Small intestine (tissue), 7 donors: Measurements from ENCODE around the gene CD8B2. TPM values are rescaled to one million over a fixed set of nuclear protein-coding genes. Genes with fewer than 3 reads are reported as not detected.

ENCODE experiments used
- DNase-seq, 2 donors: peaks; one replicate each; pipeline versions ENCODE4 v3.0.0 to v3.0.0-alpha.2; 2013
- FAIRE-seq: peaks from 2 replicates; lab custom pipeline; 2012; peaks lifted over from hg19 to GRCh38; lab: Jason Lieb, UNC
- H3K27ac ChIP-seq, 3 donors: one replicate each; pipeline ENCODE4 v1.5.1; 2013; ENCODE audit warnings: low read length in 2 of 3, mild to moderate bottlenecking in 2 of 3, control low read depth in 1 of 3, inconsistent platforms in 1 of 3, low read depth in 1 of 3, moderate library complexity in 1 of 3
- H3K27me3 ChIP-seq, 3 donors: one replicate each; pipeline ENCODE4 v1.6.1; 2013; ENCODE audit warnings: low read length in 3 of 3, inconsistent platforms in 1 of 3; ENCODE audit not compliant: control insufficient read depth in 3 of 3, insufficient read depth in 3 of 3
- H3K36me3 ChIP-seq, 3 donors: one replicate each; pipeline ENCODE4 v1.6.1; 2013; ENCODE audit warnings: low read length in 3 of 3, inconsistent platforms in 1 of 3, low read depth in 1 of 3, mild to moderate bottlenecking in 1 of 3, moderate library complexity in 1 of 3; ENCODE audit not compliant: control insufficient read depth in 3 of 3, insufficient read depth in 2 of 3
- H3K4me1 ChIP-seq, 3 donors: one replicate each; pipeline ENCODE4 v1.6.1; 2013; ENCODE audit warnings: low read length in 2 of 3, inconsistent platforms in 1 of 3, low read depth in 1 of 3, mild to moderate bottlenecking in 1 of 3, moderate library complexity in 1 of 3; ENCODE audit not compliant: control insufficient read depth in 3 of 3, insufficient read depth in 2 of 3
- H3K4me3 ChIP-seq, 3 donors: one replicate each; pipeline ENCODE4 v1.5.1; 2013; ENCODE audit warnings: low read length in 3 of 3, control low read depth in 1 of 3, inconsistent platforms in 1 of 3, low read depth in 1 of 3, mild to moderate bottlenecking in 1 of 3, moderate library complexity in 1 of 3
- H3K9me3 ChIP-seq, 2 donors: one replicate each; pipeline ENCODE4 v1.6.1; 2013; ENCODE audit warnings: low read depth in 1 of 2, low read length in 1 of 2; ENCODE audit not compliant: control insufficient read depth in 2 of 2, insufficient read depth in 1 of 2
- WGBS, 3 donors: extraction: QIAGEN DNeasy Blood & Tissue Kit; methylation state at CpG; one replicate each; pipeline ENCODE4 v1.1.7; 2013; 5-methylcytosine and 5-hydroxymethylcytosine counted together
- polyA plus RNA-seq, 4 donors: library from polyadenylated mRNA; stranded (reverse) in 3 of 4; unstranded in 1 of 4; fragments of 200-250 nt in 3 of 4; fragments of 120-200 nt in 1 of 4; gene quantifications; one replicate each; pipeline versions ENCODE4 v1.2.1 to v1.2.3, GENCODE V29; 2013
- donor health status: healthy with polysubstance abuse.
- donor health status: control.
- donor health status: control.
- donor health status: Bipolar disorder and iron deficiency.
- donor health status: healthy.

The CD8B2 gene
- polyA plus RNA-seq, 4 donors: 0.45 to 1.9 TPM; not detected in 2

- no peak overlapping the region for H3K4me3 ChIP-seq
- H3K4me1 ChIP-seq: no peaks in the 10 kb centered on the region
- 91 to 93% (median 92%) methylated on average over 11 of the region's 11 CpGs for WGBS, 3 donors
- FAIRE-seq (no peak), DNase-seq (no peak)
- no peak overlapping the region for H3K27ac ChIP-seq
- no peaks in the 10 kb centered on the region for H3K36me3 ChIP-seq
- H3K27me3 ChIP-seq: no peaks in the 10 kb centered on the region
- no peaks in the 10 kb centered on the region for H3K9me3 ChIP-seq
These were observed 30.2 kb downstream of the CD8B2 start for GRCh38 chr2:106517329-106517728.

GRCh38 chr2:106519767-106520166 lies 32.6 kb downstream of the CD8B2 start:
- Histone ChIP-seq H3K36me3 (no peaks in the 10 kb centered on the region), H3K4me3 (no peak overlapping the region), H3K27me3 (no peaks in the 10 kb centered on the region), H3K4me1 (no peaks in the 10 kb centered on the region), H3K27ac (no peak overlapping the region), H3K9me3 (peaks cover 0 to 9% of the 10 kb centered on the region in 2 donors)
- FAIRE-seq (no peak), DNase-seq (no peak)
- WGBS, 3 donors: 76 to 79% (median 77%) methylated on average over 5 of the region's 5 CpGs

DNA sequence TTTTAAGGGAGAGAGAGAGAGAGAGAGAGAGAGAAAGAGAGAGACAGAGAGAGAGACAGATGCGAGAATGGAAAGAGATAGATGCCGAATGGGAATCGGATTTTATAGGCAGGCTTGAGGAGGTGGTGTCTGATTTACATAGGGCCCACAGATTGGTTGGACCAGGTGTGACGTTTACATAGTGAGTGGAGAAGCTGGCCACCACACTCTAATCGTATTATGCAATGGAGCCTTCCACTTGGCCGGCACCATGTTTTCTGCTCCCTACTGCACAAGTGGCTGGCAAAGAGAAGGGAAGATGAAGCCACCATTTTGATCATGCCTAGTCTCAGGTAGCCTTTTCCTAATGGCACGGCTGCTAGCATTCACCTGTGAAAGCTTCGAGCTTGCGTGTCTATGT lies 33.9 kb downstream of the CD8B2 start:
- Histone ChIP-seq H3K4me3 (no peak overlapping the region), H3K36me3 (no peaks in the 10 kb centered on the region), H3K27ac (no peak overlapping the region), H3K9me3 (peaks cover 0 to 9% of the 10 kb centered on the region in 2 donors), H3K27me3 (no peaks in the 10 kb centered on the region), H3K4me1 (no peaks in the 10 kb centered on the region)
- 83 to 87% (median 84%) methylated on average over 9 of the region's 9 CpGs for WGBS, 3 donors
- DNase-seq (no peak), FAIRE-seq (no peak)

- H3K27ac ChIP-seq: no peak overlapping the region
- no peak for FAIRE-seq
These were observed 37.0 kb downstream of the CD8B2 start for GRCh38 chr2:106523976-106524665.

GRCh38 chr2:106530866-106531265 lies 43.7 kb downstream of the CD8B2 start:
- 16 to 34% (median 32%) methylated on average over 2 of the region's 2 CpGs for WGBS, 3 donors
- FAIRE-seq: no peak
- H3K27ac ChIP-seq: no peak overlapping the region
- no peaks in the 10 kb centered on the region for H3K36me3 ChIP-seq
- H3K4me1 ChIP-seq: no peaks in the 10 kb centered on the region
- peaks cover 0 to 3% (median 2%) of the 10 kb centered on the region in 3 donors for H3K27me3 ChIP-seq
- no peak overlapping the region for H3K4me3 ChIP-seq
- no peaks in the 10 kb centered on the region for H3K9me3 ChIP-seq
- no peak for DNase-seq

More at GRCh38 chr2:106523976-106524665, 37.0 kb downstream of the CD8B2 start:
- 83 to 95% (median 92%) methylated on average over 6 of the region's 6 CpGs for WGBS, 3 donors
- H3K9me3 ChIP-seq: peaks cover 0 to 9% of the 10 kb centered on the region in 2 donors
- no peak overlapping the region for H3K4me3 ChIP-seq
- no peak for DNase-seq
- no peaks in the 10 kb centered on the region for H3K36me3 ChIP-seq
- H3K27me3 ChIP-seq: no peaks in the 10 kb centered on the region
- no peaks in the 10 kb centered on the region for H3K4me1 ChIP-seq

- FAIRE-seq (no peak), DNase-seq (no peak)
- H3K4me1 ChIP-seq: no peaks in the 10 kb centered on the region
- 86 to 92% (median 86%) methylated on average over 7 of the region's 7 CpGs for WGBS, 3 donors
- no peaks in the 10 kb centered on the region for H3K36me3 ChIP-seq
- H3K9me3 ChIP-seq: no peaks in the 10 kb centered on the region
- no peak overlapping the region for H3K27ac ChIP-seq
- H3K27me3 ChIP-seq: peaks cover 0 to 3% (median 2%) of the 10 kb centered on the region in 3 donors
- no peak overlapping the region for H3K4me3 ChIP-seq
These were observed 44.6 kb downstream of the CD8B2 start for GRCh38 chr2:106531676-106532214.

DNA sequence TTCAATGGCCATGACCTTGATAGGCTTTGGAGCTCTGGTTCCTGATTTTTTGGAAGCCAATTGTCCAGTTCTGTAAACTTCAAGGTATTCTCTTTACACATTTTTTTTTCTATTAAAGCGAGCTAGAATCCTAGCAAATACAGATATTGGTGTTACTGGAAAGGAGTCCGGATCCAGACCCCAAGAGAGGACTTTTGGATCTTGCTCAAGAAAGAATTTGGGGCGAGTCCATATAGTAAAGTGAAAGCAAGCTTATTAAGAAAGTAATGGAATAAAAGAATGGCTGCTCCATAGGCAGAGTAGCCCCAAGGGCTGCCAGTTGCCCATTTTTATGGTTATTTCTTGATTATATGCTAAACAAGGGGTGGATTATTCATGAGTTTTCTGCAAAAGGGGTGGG lies 45.1 kb downstream of the CD8B2 start:
- FAIRE-seq: no peak
- Histone ChIP-seq H3K9me3 (no peaks in the 10 kb centered on the region), H3K4me1 (no peaks in the 10 kb centered on the region), H3K27ac (no peak overlapping the region), H3K4me3 (no peak overlapping the region), H3K36me3 (no peaks in the 10 kb centered on the region), H3K27me3 (peaks cover 0 to 3% (median 2%) of the 10 kb centered on the region in 3 donors)
- 81 to 90% (median 86%) methylated on average over 3 of the region's 3 CpGs for WGBS, 3 donors
- no peak for DNase-seq

DNA sequence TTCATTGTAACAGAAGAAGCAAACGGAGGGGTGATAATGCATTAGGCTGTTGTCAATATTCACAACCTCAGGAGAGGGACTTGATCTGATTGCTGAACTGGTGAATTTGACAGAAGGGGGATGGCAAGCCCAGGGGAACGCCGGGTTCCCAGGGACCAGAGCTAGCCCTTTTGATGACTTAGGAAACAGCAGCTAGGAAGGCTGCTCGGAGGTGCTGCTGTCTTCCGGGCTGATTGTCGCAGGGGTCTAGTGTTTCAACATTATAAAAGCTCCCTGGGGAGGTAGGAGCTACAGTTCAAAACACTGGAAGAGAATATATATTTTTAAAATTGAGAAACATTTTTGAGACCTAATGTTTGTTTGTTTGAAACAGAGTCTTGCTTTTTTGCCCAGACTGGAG lies 47.3 kb downstream of the CD8B2 start:
- no peak for FAIRE-seq
- 68 to 83% (median 78%) methylated on average over 6 of the region's 6 CpGs for WGBS, 3 donors

More for the DNA sequence above, 47.3 kb downstream of the CD8B2 start:
- no peaks in the 10 kb centered on the region for H3K36me3 ChIP-seq
- H3K27ac ChIP-seq: no peak overlapping the region
- no peak overlapping the region for H3K4me3 ChIP-seq
- DNase-seq: no peak
- no peaks in the 10 kb centered on the region for H3K9me3 ChIP-seq
- H3K27me3 ChIP-seq: peaks cover 0 to 7% (median 3%) of the 10 kb centered on the region in 3 donors
- no peaks in the 10 kb centered on the region for H3K4me1 ChIP-seq
